IMR-90 (cell line): ENCODE data around the gene AHCYL1. TPM values are rescaled to one million over a fixed set of nuclear protein-coding genes. Genes with fewer than 3 reads are reported as not detected.

Experiments
- ATAC-seq: fragments of 200-7000 bp; cut with Tn5 transposase; 2 replicates; pipeline ENCODE4 v1.9.1; 2020; ENCODE audit warnings: low read depth, mild to moderate bottlenecking, moderate library complexity
- BruUV-seq: library from RNA; stranded (reverse); fragments of 400-500 nt; replicated peaks from 2 replicates; lab custom pipeline; 2021; lab: Mats Ljungman, UMichigan
- CTCF ChIA-PET: fragments of 300-600 bp; formaldehyde crosslinking; extraction: SDS; loops from one replicate; lab custom pipeline; 2021; ENCODE audit warnings: antibody characterized with exemption; lab: Yijun Ruan, JAX
- POLR2A ChIA-PET: fragments of 300-600 bp; sonication (Branson Sonifier 250); formaldehyde crosslinking; loops from one replicate; lab custom pipeline; 2022; ENCODE audit warnings: antibody characterized with exemption; ENCODE audit not compliant: unreplicated experiment; lab: Charles Lee
- DNase-seq: peaks from one replicate; pipeline ENCODE4 v3.0.0; 2013
- H2AFZ ChIP-seq: replicated peaks from 2 replicates; pipeline ENCODE3; 2013; ENCODE audit warnings: low read length, mild to moderate bottlenecking; ENCODE audit not compliant: poor library complexity
- H2AK5ac ChIP-seq: 2 replicates; pipeline ENCODE4 v1.6.1; 2013; ENCODE audit warnings: low read depth, low read length, inconsistent platforms
- H2AK9ac ChIP-seq: replicated peaks from 2 replicates; pipeline ENCODE3; 2013; ENCODE audit warnings: mild to moderate bottlenecking, low read depth, low read length, moderate library complexity; ENCODE audit not compliant: poor library complexity
- H2BK120ac ChIP-seq: 2 replicates; pipeline ENCODE4 v1.6.1; 2013; ENCODE audit warnings: low read depth, low read length, inconsistent platforms
- H2BK15ac ChIP-seq: 3 replicates; pipeline ENCODE4 v1.6.1; 2013; ENCODE audit warnings: low read depth, low read length, inconsistent platforms
- H2BK20ac ChIP-seq: 2 replicates; pipeline ENCODE4 v1.6.1; 2013; ENCODE audit warnings: low read depth, mild to moderate bottlenecking, inconsistent platforms, low read length, moderate library complexity
- H2BK5ac ChIP-seq: 2 replicates; pipeline ENCODE4 v1.6.1; 2013; ENCODE audit warnings: mild to moderate bottlenecking, low read depth, low read length, inconsistent platforms; ENCODE audit not compliant: poor library complexity, severe bottlenecking
- H3K14ac ChIP-seq: replicated peaks from 2 replicates; pipeline ENCODE4 v1.6.1; 2013; ENCODE audit warnings: low read depth, low read length, inconsistent platforms
- H3K18ac ChIP-seq: 2 replicates; pipeline ENCODE4 v1.6.1; 2013; ENCODE audit warnings: low read depth, low read length, control low read depth
- H3K23ac ChIP-seq: 2 replicates; pipeline ENCODE4 v1.6.1; 2013; ENCODE audit warnings: low read depth, low read length, inconsistent platforms
- H3K27ac ChIP-seq: 2 replicates; pipeline ENCODE4 v1.5.1; 2013; ENCODE audit warnings: mild to moderate bottlenecking, control low read depth, low read length; ENCODE audit not compliant: insufficient read depth
- H3K27me3 ChIP-seq: 2 replicates; pipeline ENCODE4 v1.6.1; 2013; ENCODE audit warnings: low read length; ENCODE audit not compliant: control insufficient read depth, insufficient read depth
- H3K36me3 ChIP-seq: 2 replicates; pipeline ENCODE4 v1.6.1; 2013; ENCODE audit warnings: low read length, mixed read lengths; ENCODE audit not compliant: control insufficient read depth, insufficient read depth
- H3K4ac ChIP-seq: 2 replicates; pipeline ENCODE4 v1.6.1; 2013; ENCODE audit warnings: low read depth, low read length, inconsistent platforms
- H3K4me1 ChIP-seq: 2 replicates; pipeline ENCODE4 v1.6.1; 2013; ENCODE audit warnings: low read length, mixed read lengths; ENCODE audit not compliant: control insufficient read depth, insufficient read depth
- H3K4me2 ChIP-seq: 2 replicates; pipeline ENCODE4 v1.6.1; 2013; ENCODE audit warnings: low read depth, mild to moderate bottlenecking, control low read depth, low read length, moderate library complexity
- H3K4me3 ChIP-seq: 2 replicates; pipeline ENCODE4 v1.5.1; 2013; ENCODE audit warnings: low read depth, mild to moderate bottlenecking, control low read depth, low read length, moderate library complexity; ENCODE audit not compliant: insufficient read depth
- H3K56ac ChIP-seq: 2 replicates; pipeline ENCODE4 v1.6.1; 2013; ENCODE audit warnings: low read length, inconsistent platforms; ENCODE audit not compliant: insufficient read depth; ENCODE audit errors: extremely low read depth
- H3K79me1 ChIP-seq, 2 experiments: 2 replicates each; pipeline ENCODE4 v1.6.1; 2013; ENCODE audit warnings: low read length in 2 of 2, inconsistent platforms in 1 of 2, low read depth in 1 of 2
- H3K9ac ChIP-seq: 2 replicates; pipeline ENCODE4 v1.6.1; 2013; ENCODE audit warnings: low read depth, low read length, control low read depth
- H3K9me1 ChIP-seq: 2 replicates; pipeline ENCODE4 v1.6.1; 2013; ENCODE audit warnings: low read length, inconsistent platforms; ENCODE audit not compliant: insufficient read depth
- H3K9me3 ChIP-seq: 2 replicates; pipeline ENCODE4 v1.6.1; 2013; ENCODE audit warnings: low read length; ENCODE audit not compliant: control insufficient read depth, insufficient read depth
- H4K20me1 ChIP-seq: 2 replicates; pipeline ENCODE4 v1.6.1; 2013; ENCODE audit warnings: low read length, inconsistent platforms; ENCODE audit not compliant: insufficient read depth
- H4K5ac ChIP-seq: 2 replicates; pipeline ENCODE4 v1.6.1; 2013; ENCODE audit warnings: mild to moderate bottlenecking, low read depth, low read length, control low read depth
- H4K8ac ChIP-seq, 2 experiments: 2 replicates each; pipeline ENCODE4 v1.6.1; 2013; ENCODE audit warnings: low read depth in 2 of 2, low read length in 2 of 2, control low read depth in 1 of 2, inconsistent platforms in 1 of 2
- H4K91ac ChIP-seq: 2 replicates; pipeline ENCODE4 v1.6.1; 2013; ENCODE audit warnings: low read depth, low read length, inconsistent platforms; ENCODE audit not compliant: insufficient read depth
- BHLHE40 ChIP-seq: fragments of 150-350 bp; IDR thresholded peaks from 2 replicates; pipeline ENCODE4 v1.6.1; 2016; ENCODE audit warnings: mild to moderate bottlenecking, low read depth, low read length
- CEBPB ChIP-seq: IDR thresholded peaks from 2 replicates; pipeline ENCODE4 v1.6.1; 2012; ENCODE audit warnings: low read depth, low read length, improper control_type of control experiment
- CHD1 ChIP-seq: IDR thresholded peaks from 2 replicates; pipeline ENCODE4 v1.6.1; 2012; ENCODE audit warnings: low read depth, low read length, improper control_type of control experiment
- FOS ChIP-seq: fragments of 150-350 bp; IDR thresholded peaks from 2 replicates; pipeline ENCODE4 v1.6.1; 2016; ENCODE audit warnings: low read depth, low read length
- MAFK ChIP-seq: IDR thresholded peaks from 2 replicates; pipeline ENCODE4 v1.6.1; 2012; ENCODE audit warnings: low read depth, low read length, improper control_type of control experiment
- MAZ ChIP-seq: IDR thresholded peaks from 2 replicates; pipeline ENCODE4 v1.6.1; 2012; ENCODE audit warnings: low read depth, mild to moderate bottlenecking, low read length, improper control_type of control experiment, moderate library complexity, borderline replicate concordance
- MXI1 ChIP-seq: IDR thresholded peaks from 2 replicates; pipeline ENCODE4 v1.6.1; 2012; ENCODE audit warnings: low read depth, mild to moderate bottlenecking, low read length, moderate library complexity, borderline replicate concordance
- NFE2L2 ChIP-seq: fragments of 150-350 bp; IDR thresholded peaks from 2 replicates; pipeline ENCODE4 v1.6.1; 2016; ENCODE audit warnings: low read depth, mild to moderate bottlenecking, low read length
- POLR2A ChIP-seq: IDR thresholded peaks from 2 replicates; pipeline ENCODE4 v1.6.1; 2012; ENCODE audit warnings: mild to moderate bottlenecking, low read depth, low read length
- RAD21 ChIP-seq: IDR thresholded peaks from 2 replicates; pipeline ENCODE4 v1.6.1; 2012; ENCODE audit warnings: low read length, improper control_type of control experiment
- RCOR1 ChIP-seq: IDR thresholded peaks from 2 replicates; pipeline ENCODE4 v1.6.1; 2012; ENCODE audit warnings: mild to moderate bottlenecking, low read length, improper control_type of control experiment; ENCODE audit not compliant: insufficient replicate concordance
- RFX5 ChIP-seq: IDR thresholded peaks from 2 replicates; pipeline ENCODE4 v1.8.0; 2012; ENCODE audit warnings: low read depth, mild to moderate bottlenecking, low read length, moderate library complexity
- SMC3 ChIP-seq: fragments of 150-350 bp; IDR thresholded peaks from 2 replicates; pipeline ENCODE4 v1.6.1; 2016; ENCODE audit warnings: low read depth, mild to moderate bottlenecking, antibody characterized with exemption, low read length, moderate library complexity
- WGBS, 2 experiments: methylation state at CpG; one replicate each; pipeline versions ENCODE4 v1.1.5 to v1.1.7; 2013; ENCODE audit warnings: missing lambda C conversion rate in 2 of 2; ENCODE audit not compliant: insufficient read length in 1 of 2; ENCODE audit errors: extremely low coverage in 2 of 2; 5-methylcytosine and 5-hydroxymethylcytosine counted together
- dilution Hi-C: fragments of 300-500 bp; cut with HindIII; formaldehyde crosslinking; loops from one replicate; pipeline ENCODE4 v1.14.3; 2018; ENCODE audit warnings: low sequenced_read_pairs; ENCODE audit not compliant: unreplicated experiment
- in situ Hi-C: fragments of 300-500 bp; cut with MboI; formaldehyde crosslinking; loops from 3 replicates; pipeline ENCODE4 v1.14.3; 2019; ENCODE audit warnings: low sequenced_read_pairs, inconsistent platforms, mixed read lengths
- intact Hi-C: fragments of 100-400 bp; cut with micrococcal nuclease; formaldehyde crosslinking; loops from 2 replicates; pipeline ENCODE4 v1.10.0; 2022
- polyA plus RNA-seq, 3 experiments: library from polyadenylated mRNA; depleted of rRNA; stranded (reverse); fragments of >200 nt; gene quantifications; 2 replicates each; pipeline ENCODE4 v1.2.3, GENCODE V29; 2012; ENCODE audit warnings: low replicate concordance in 1 of 3
- total RNA-seq: library from RNA; depleted of rRNA; stranded (reverse); fragments of >200 nt; gene quantifications from 2 replicates; pipeline ENCODE4 v1.2.3, GENCODE V29; 2012
- TF ChIP-seq, protein P1 (sequence below): fragments of 150-350 bp; IDR thresholded peaks from 2 replicates; pipeline ENCODE4 v1.6.1; 2016; ENCODE audit warnings: low read depth, mild to moderate bottlenecking, low read length, moderate library complexity, borderline replicate concordance
- TF ChIP-seq, protein P2 (sequence below): fragments of 150-350 bp; IDR thresholded peaks from 2 replicates; pipeline ENCODE4 v1.6.1; 2017; ENCODE audit warnings: mild to moderate bottlenecking, antibody characterized with exemption, low read length, low read depth
- TF ChIP-seq, protein P3 (sequence below): conservative IDR thresholded peaks from 2 replicates; pipeline ENCODE4 v1.5.1; 2012; ENCODE audit warnings: mild to moderate bottlenecking, low read depth, low read length, improper control_type of control experiment

The AHCYL1 gene
- total and polyA plus RNA-seq, 2 of the 4 experiments (the other 2 are of a cell fraction): 75.1 to 76.0 TPM

DNA sequence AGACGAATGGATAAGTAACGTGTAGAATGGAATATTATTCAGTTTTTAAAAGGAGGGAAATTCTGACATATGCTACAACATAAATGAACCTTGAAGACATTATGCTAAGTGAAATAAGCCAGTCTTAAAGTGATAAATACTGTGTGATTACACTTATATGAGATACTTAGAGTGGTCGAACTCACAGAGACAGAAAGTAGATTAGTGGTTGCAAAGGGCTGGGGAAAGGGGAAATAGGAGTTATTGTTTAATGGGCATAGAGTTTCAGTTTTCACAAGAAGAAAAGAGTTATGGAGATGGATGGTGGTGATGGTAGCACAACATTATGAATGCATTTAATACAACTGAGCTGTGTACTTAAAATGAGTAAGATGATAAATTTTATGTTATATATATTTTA is 14.7 kb upstream of the AHCYL1 start:
- Histone ChIP-seq H3K36me3 (no peaks in the 10 kb centered on the region), H3K4me1 (peaks cover 4% of the 10 kb centered on the region), H3K14ac (no peak overlapping the region), H4K5ac (no peak overlapping the region), H3K4me3 (no peak overlapping the region), H2AK9ac (no peak overlapping the region), H3K27me3 (no peaks in the 10 kb centered on the region), H4K20me1 (no peaks in the 10 kb centered on the region), H3K23ac (no peak overlapping the region), H3K9me3 (0 out of 2 replicates have a peak, but pooled peaks cover 2% of the 10 kb centered on the region), H2BK120ac (no peak overlapping the region), H3K56ac (no peak overlapping the region), H3K9me1 (peaks cover 6% of the 10 kb centered on the region; the same call in 1 of the 2 replicates), H3K18ac (no peak overlapping the region), H2BK20ac (no peak overlapping the region), H3K4me2 (no peak overlapping the region), H4K91ac (no peak overlapping the region), H3K4ac (no peak overlapping the region), H2AFZ (no peak overlapping the region), H3K9ac (no peak overlapping the region), H3K79me1 (no peaks in the 10 kb centered on the region), H2BK5ac (no peak overlapping the region), H3K27ac (no peak overlapping the region), H4K8ac (no peak overlapping the region), H2AK5ac (no peak overlapping the region; the same call in 1 of the 2 replicates), H2BK15ac (no peak overlapping the region)
- no CpG with 5 or more reads among the region's 3 CpGs for WGBS, 2 experiments
- TF ChIP-seq CHD1 (no peak), POLR2A (no peak), MXI1 (no peak), BHLHE40 (no peak), RFX5 (no peak), NFE2L2 (no peak), SMC3 (no peak), MAZ (no peak), RCOR1 (no peak), RAD21 (no peak), CEBPB (no peak), MAFK (no peak), FOS (no peak)
- TF ChIP-seq, protein P1, sequence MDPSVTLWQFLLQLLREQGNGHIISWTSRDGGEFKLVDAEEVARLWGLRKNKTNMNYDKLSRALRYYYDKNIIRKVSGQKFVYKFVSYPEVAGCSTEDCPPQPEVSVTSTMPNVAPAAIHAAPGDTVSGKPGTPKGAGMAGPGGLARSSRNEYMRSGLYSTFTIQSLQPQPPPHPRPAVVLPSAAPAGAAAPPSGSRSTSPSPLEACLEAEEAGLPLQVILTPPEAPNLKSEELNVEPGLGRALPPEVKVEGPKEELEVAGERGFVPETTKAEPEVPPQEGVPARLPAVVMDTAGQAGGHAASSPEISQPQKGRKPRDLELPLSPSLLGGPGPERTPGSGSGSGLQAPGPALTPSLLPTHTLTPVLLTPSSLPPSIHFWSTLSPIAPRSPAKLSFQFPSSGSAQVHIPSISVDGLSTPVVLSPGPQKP: no peak
- TF ChIP-seq, protein P2, sequence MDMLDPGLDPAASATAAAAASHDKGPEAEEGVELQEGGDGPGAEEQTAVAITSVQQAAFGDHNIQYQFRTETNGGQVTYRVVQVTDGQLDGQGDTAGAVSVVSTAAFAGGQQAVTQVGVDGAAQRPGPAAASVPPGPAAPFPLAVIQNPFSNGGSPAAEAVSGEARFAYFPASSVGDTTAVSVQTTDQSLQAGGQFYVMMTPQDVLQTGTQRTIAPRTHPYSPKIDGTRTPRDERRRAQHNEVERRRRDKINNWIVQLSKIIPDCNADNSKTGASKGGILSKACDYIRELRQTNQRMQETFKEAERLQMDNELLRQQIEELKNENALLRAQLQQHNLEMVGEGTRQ: no peak
- TF ChIP-seq, protein P3, sequence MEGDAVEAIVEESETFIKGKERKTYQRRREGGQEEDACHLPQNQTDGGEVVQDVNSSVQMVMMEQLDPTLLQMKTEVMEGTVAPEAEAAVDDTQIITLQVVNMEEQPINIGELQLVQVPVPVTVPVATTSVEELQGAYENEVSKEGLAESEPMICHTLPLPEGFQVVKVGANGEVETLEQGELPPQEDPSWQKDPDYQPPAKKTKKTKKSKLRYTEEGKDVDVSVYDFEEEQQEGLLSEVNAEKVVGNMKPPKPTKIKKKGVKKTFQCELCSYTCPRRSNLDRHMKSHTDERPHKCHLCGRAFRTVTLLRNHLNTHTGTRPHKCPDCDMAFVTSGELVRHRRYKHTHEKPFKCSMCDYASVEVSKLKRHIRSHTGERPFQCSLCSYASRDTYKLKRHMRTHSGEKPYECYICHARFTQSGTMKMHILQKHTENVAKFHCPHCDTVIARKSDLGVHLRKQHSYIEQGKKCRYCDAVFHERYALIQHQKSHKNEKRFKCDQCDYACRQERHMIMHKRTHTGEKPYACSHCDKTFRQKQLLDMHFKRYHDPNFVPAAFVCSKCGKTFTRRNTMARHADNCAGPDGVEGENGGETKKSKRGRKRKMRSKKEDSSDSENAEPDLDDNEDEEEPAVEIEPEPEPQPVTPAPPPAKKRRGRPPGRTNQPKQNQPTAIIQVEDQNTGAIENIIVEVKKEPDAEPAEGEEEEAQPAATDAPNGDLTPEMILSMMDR: no peak
- CTCF ChIA-PET: interaction anchor here (0.7 kb wide), 2 partner anchors 15 to 189 kb away, joined by 3 read pairs; partner anchors contain the start of gene AHCYL1
- no peak for DNase-seq
- no peak for ATAC-seq
- intact Hi-C loops (no loop called here), dilution Hi-C loops (no loop called here), in situ Hi-C loops (no loop called here)
- BruUV-seq: no TSS peak
- POLR2A ChIA-PET: no interaction called here
